K562 (cell line): Measurements from ENCODE around the gene ABCB9. TPM values are rescaled to one million over a fixed set of nuclear protein-coding genes. Genes with fewer than 3 reads are reported as not detected.
A peak's percentile ranks its signal among the peaks of the same experiment; 100 is the strongest.

ENCODE experiments used
- ATAC-seq: fragments of 200-7000 bp; cut with Tn5 transposase; 3 replicates; pipeline ENCODE4 v1.9.1; 2020; ENCODE audit warnings: moderate library complexity
- BruUV-seq: library from RNA; stranded (reverse); fragments of 400-500 nt; replicated peaks from 2 replicates; lab custom pipeline; 2021; lab: Mats Ljungman, UMichigan
- CTCF ChIA-PET: fragments of 300-600 bp; formaldehyde crosslinking; extraction: SDS; loops from one replicate; lab custom pipeline; 2021; ENCODE audit warnings: low intra/inter-chr PET ratio; lab: Yijun Ruan, JAX
- POLR2A ChIA-PET: fragments of 300-600, 350-650 bp; sonication (Branson Sonifier 250); formaldehyde crosslinking; extraction: SDS; loops from one replicate; lab custom pipeline; 2021; ENCODE audit warnings: antibody characterized with exemption, inconsistent platforms; lab: Yijun Ruan, JAX
- DNase-seq, 4 experiments: peaks; one replicate each; pipeline versions ENCODE4 v3.0.0 to v3.0.0-alpha.2; 2011 to 2018; ENCODE audit warnings: low spot score in 3 of 4, mixed read lengths in 3 of 4; ENCODE audit errors: extremely low read depth in 1 of 4
- FAIRE-seq: peaks from 2 replicates; lab custom pipeline; 2011; peaks lifted over from hg19 to GRCh38; lab: Jason Lieb, UNC
- H2AFZ ChIP-seq: 2 replicates; pipeline ENCODE4 v1.6.0; 2011; ENCODE audit warnings: low read depth, low read length, control low read depth, inconsistent platforms
- H3K27ac ChIP-seq: fragments of 200-600 bp; 3 replicates; pipeline ENCODE4 v1.8.0; 2011; ENCODE audit warnings: low read depth, mild to moderate bottlenecking, control low read depth, inconsistent platforms, low read length, moderate library complexity, mixed read lengths; ENCODE audit errors: extremely low read depth
- H3K27me3 ChIP-seq, 2 experiments: fragments of 300-600 bp in 1 of 2; 2 replicates in 1 of 2; 3 replicates in 1 of 2; pipeline versions ENCODE4 v1.6.0 to v1.8.0; 2011; ENCODE audit warnings: inconsistent platforms in 2 of 2, low read length in 2 of 2, mild to moderate bottlenecking in 1 of 2, mixed read lengths in 1 of 2, moderate library complexity in 1 of 2; ENCODE audit not compliant: control insufficient read depth in 2 of 2, insufficient read depth in 2 of 2
- H3K36me3 ChIP-seq: fragments of 300-600 bp; 3 replicates; pipeline ENCODE4 v1.8.0; 2011; ENCODE audit warnings: mild to moderate bottlenecking, low read length, inconsistent platforms; ENCODE audit not compliant: control insufficient read depth, insufficient read depth
- H3K4me1 ChIP-seq, 2 experiments: fragments of 200-600 bp in 1 of 2; replicated peaks in 1 of 2; 2 replicates in 1 of 2; 3 replicates in 1 of 2; pipeline versions ENCODE4 v1.5.1 to v1.8.0; 2011; ENCODE audit warnings: inconsistent platforms in 2 of 2, low read length in 2 of 2, mild to moderate bottlenecking in 1 of 2, mixed read lengths in 1 of 2, moderate library complexity in 1 of 2; ENCODE audit not compliant: control insufficient read depth in 2 of 2, insufficient read depth in 2 of 2
- H3K4me2 ChIP-seq: 2 replicates; pipeline ENCODE4 v1.6.1; 2011; ENCODE audit warnings: low read length, control low read depth, inconsistent platforms, mixed read lengths; ENCODE audit not compliant: insufficient read depth
- H3K4me3 ChIP-seq: fragments of 200-600 bp; sonication (generic), shearing (Covaris generic); 2 replicates; pipeline ENCODE4 v1.5.1; 2016; ENCODE audit warnings: control low read depth, inconsistent platforms
- H3K79me2 ChIP-seq: fragments of 200-600 bp; 3 replicates; pipeline ENCODE4 v1.8.0; 2011; ENCODE audit warnings: low read length, inconsistent platforms; ENCODE audit not compliant: control insufficient read depth, insufficient read depth
- H3K9ac ChIP-seq, 2 experiments: 2 replicates each; pipeline versions ENCODE4 v1.6.0 to v1.6.1; 2011; ENCODE audit warnings: low read depth in 2 of 2, low read length in 2 of 2, control low read depth in 1 of 2, inconsistent platforms in 1 of 2, mild to moderate bottlenecking in 1 of 2, mixed read lengths in 1 of 2; ENCODE audit not compliant: insufficient read depth in 1 of 2
- H3K9me1 ChIP-seq: one replicate; pipeline ENCODE4 v1.6.0; 2011; ENCODE audit warnings: inconsistent platforms, mild to moderate bottlenecking, low read length, moderate library complexity; ENCODE audit not compliant: control insufficient read depth, insufficient read depth
- H3K9me3 ChIP-seq: replicated peaks from 2 replicates; pipeline ENCODE4 v1.5.1; 2011; ENCODE audit warnings: low read depth, low read length, inconsistent platforms; ENCODE audit not compliant: control insufficient read depth, insufficient read depth
- H4K20me1 ChIP-seq: replicated peaks from 2 replicates; pipeline ENCODE4 v1.6.1; 2011; ENCODE audit warnings: low read length, inconsistent platforms, mixed read lengths; ENCODE audit not compliant: control insufficient read depth, insufficient read depth
- CHD2 ChIP-seq: IDR thresholded peaks from 2 replicates; pipeline ENCODE4 v1.6.1; 2011; ENCODE audit warnings: low read depth, low read length
- CUX1 ChIP-seq: fragments of 200-800 bp; sonication (Bioruptor generic); IDR thresholded peaks from 2 replicates; pipeline ENCODE4 v1.6.1; 2016; ENCODE audit warnings: missing genetic modification characterization, missing compliant biosample characterization
- EWSR1 ChIP-seq: fragments of 450-650 bp; IDR thresholded peaks from 2 replicates; pipeline ENCODE4 v1.6.1; 2018; ENCODE audit warnings: borderline replicate concordance, mild to moderate bottlenecking, low read depth, moderate library complexity; ENCODE audit not compliant: partially characterized antibody
- FOXP1 ChIP-seq: sonication (generic); formaldehyde crosslinking; IDR thresholded peaks from 2 replicates; pipeline ENCODE4 v1.8.0; 2022; ENCODE audit warnings: mild to moderate bottlenecking, missing genetic modification reagents
- KLF13 ChIP-seq: fragments of 450-650 bp; IDR thresholded peaks from 2 replicates; pipeline ENCODE4 v1.6.1; 2016; ENCODE audit warnings: missing genetic modification characterization, low read depth, mild to moderate bottlenecking, missing compliant biosample characterization, moderate library complexity, borderline replicate concordance
- MAX ChIP-seq: sonication (generic); formaldehyde crosslinking; IDR thresholded peaks from 2 replicates; pipeline ENCODE4 v1.9.0; 2022; ENCODE audit warnings: mild to moderate bottlenecking, missing genetic modification reagents
- NCOA4 ChIP-seq: fragments of 450-650 bp; IDR thresholded peaks from 2 replicates; pipeline ENCODE4 v1.6.1; 2018; ENCODE audit warnings: mild to moderate bottlenecking; ENCODE audit not compliant: partially characterized antibody
- POLR2B ChIP-seq: fragments of 450-650 bp; IDR thresholded peaks from 2 replicates; pipeline ENCODE4 v1.6.1; 2018; ENCODE audit warnings: low read depth; ENCODE audit not compliant: partially characterized antibody
- PPARD ChIP-seq: fragments of 250-450 bp; sonication (Bioruptor Pico); IDR thresholded peaks from 2 replicates; pipeline ENCODE4 v1.8.0; 2022; ENCODE audit warnings: inconsistent platforms, mild to moderate bottlenecking, moderate library complexity
- YBX1 ChIP-seq: fragments of 450-650 bp; IDR thresholded peaks from 2 replicates; pipeline ENCODE4 v1.7.1; 2016; ENCODE audit warnings: mild to moderate bottlenecking
- ZNF124 ChIP-seq: sonication (generic); formaldehyde crosslinking; IDR thresholded peaks from 2 replicates; pipeline ENCODE4 v1.8.1; 2022; ENCODE audit warnings: missing genetic modification reagents
- WGBS: fragments of 100-300 bp; shearing (Covaris generic); methylation state at CpG from one replicate; pipeline ENCODE4 v1.1.6; 2016; ENCODE audit warnings: low coverage, mixed read lengths; ENCODE audit not compliant: insufficient coverage; ENCODE audit errors: missing lambda C conversion rate; 5-methylcytosine and 5-hydroxymethylcytosine counted together
- in situ Hi-C: fragments of 300-500 bp; cut with MboI; formaldehyde crosslinking; loops from 4 replicates; pipeline ENCODE4 v1.15.0; 2018; ENCODE audit warnings: inconsistent platforms, mixed read lengths
- intact Hi-C: fragments of 100-400 bp; cut with micrococcal nuclease; formaldehyde crosslinking; loops from 2 replicates; pipeline ENCODE4 v1.14.2; 2022
- polyA plus RNA-seq, 8 experiments: library from polyadenylated mRNA; depleted of rRNA in 4 of 8; stranded (reverse) in 5 of 8; unstranded in 3 of 8; fragments of >200 nt; fragmentation: Nextera tagmentation in 2 of 8; fragmentation: Illumina TruSeq in 1 of 8; extraction: Ambion mirVana in 2 of 8; extraction: Trizol in 1 of 8; gene quantifications; 2 replicates each; pipeline versions ENCODE4 v1.2.1 to v1.2.3, GENCODE V29; 2011 to 2014; ENCODE audit warnings: inconsistent platforms in 1 of 8, missing spikeins in 1 of 8
- total RNA-seq, 7 experiments: library from RNA; depleted of rRNA in 6 of 7; stranded (reverse); fragments of >200 nt in 6 of 7; fragmentation: Illumina TruSeq in 2 of 7; extraction: Trizol in 2 of 7; gene quantifications; 2 replicates each; pipeline versions ENCODE4 v1.2.1 to v1.2.3, GENCODE V29; 2011 to 2021; ENCODE audit warnings: low replicate concordance in 1 of 7
- TF ChIP-seq, protein P1 (sequence below): fragments of 250-450 bp; sonication (Bioruptor Pico); IDR thresholded peaks from 2 replicates; pipeline ENCODE4 v1.8.0; 2022; ENCODE audit warnings: inconsistent platforms, mild to moderate bottlenecking, moderate library complexity, borderline replicate concordance

ABCB9 gene
- total and polyA plus RNA-seq, 9 of the 15 experiments (the other 6 are each of a cell fraction or from before 2014, with no cell fraction given) = 0.20 to 12.6 (median 6.2) TPM

GRCh38 chr12:122951406-122951805, 14.9 kb downstream of the ABCB9 start (continued):
- TF ChIP-seq MAX (CRISPR knock-in tag) = 0 out of 2 replicates have a peak, but pooled peaks have one; percentile 38
- TF ChIP-seq, all 486 proteins: peak for 10

GRCh38 chr12:122949816-122950675, 16.2 kb downstream of the ABCB9 start:
- peaks cover 6 to 24% of the 10 kb centered on the region in 2 experiments; a peak in 4 of 5 replicates for H3K4me1 ChIP-seq
- no peaks in the 10 kb centered on the region for H3K9me1 ChIP-seq
- H3K4me2 ChIP-seq = no peak overlapping the region
- WGBS = 78% methylated on average over 23 of the region's 27 CpGs
- H3K9ac ChIP-seq = peak overlapping the region in 1 of 2 experiments; percentile 37; a peak in 2 of 4 replicates
- H4K20me1 ChIP-seq = no peaks in the 10 kb centered on the region; the same call in none of the 2 replicates
- BruUV-seq = no TSS peak
- H3K9me3 ChIP-seq = no peaks in the 10 kb centered on the region
- no peaks in the 10 kb centered on the region; the same call in 2 of the 3 replicates for H3K36me3 ChIP-seq
- no peak overlapping the region for H3K4me3 ChIP-seq
- in situ Hi-C loops = loop anchor here (10.0 kb wide), 1 partner anchor 95 kb away; no protein-coding TSS in a partner anchor
- CTCF ChIA-PET = interaction anchor here (1.6 to 3.7 kb wide), 2 partner anchors 84 to 90 kb away, joined by 3 to 28 read pairs; no protein-coding TSS in a partner anchor
- intact Hi-C loops = loop anchor here (5.0 kb wide), 2 partner anchors 68 to 158 kb away; no protein-coding TSS in a partner anchor
- H3K27ac ChIP-seq = no peak overlapping the region
- no peaks in the 10 kb centered on the region for H3K27me3 ChIP-seq
- no peaks in the 10 kb centered on the region for H3K79me2 ChIP-seq
- no peak for FAIRE-seq
- no peak for DNase-seq
- no peak overlapping the region for H2AFZ ChIP-seq
- POLR2A ChIA-PET = interaction anchor here (0.5 kb wide), 1 partner anchor 151 kb away, joined by 3 read pairs; no protein-coding TSS in a partner anchor
- no peak for ATAC-seq
- TF ChIP-seq CUX1 (CRISPR knock-in tag) = no peak
- TF ChIP-seq ZNF124 (CRISPR knock-in tag) = no peak
- TF ChIP-seq POLR2B = no peak
- no peak for TF ChIP-seq KLF13
- TF ChIP-seq CHD2 = no peak
- TF ChIP-seq EWSR1 = no peak
- no peak for TF ChIP-seq FOXP1 (CRISPR knock-in tag)
- no peak for TF ChIP-seq PPARD (CRISPR knock-in tag)
- TF ChIP-seq YBX1 = no peak
- no peak for TF ChIP-seq NCOA4
- TF ChIP-seq, protein P1, sequence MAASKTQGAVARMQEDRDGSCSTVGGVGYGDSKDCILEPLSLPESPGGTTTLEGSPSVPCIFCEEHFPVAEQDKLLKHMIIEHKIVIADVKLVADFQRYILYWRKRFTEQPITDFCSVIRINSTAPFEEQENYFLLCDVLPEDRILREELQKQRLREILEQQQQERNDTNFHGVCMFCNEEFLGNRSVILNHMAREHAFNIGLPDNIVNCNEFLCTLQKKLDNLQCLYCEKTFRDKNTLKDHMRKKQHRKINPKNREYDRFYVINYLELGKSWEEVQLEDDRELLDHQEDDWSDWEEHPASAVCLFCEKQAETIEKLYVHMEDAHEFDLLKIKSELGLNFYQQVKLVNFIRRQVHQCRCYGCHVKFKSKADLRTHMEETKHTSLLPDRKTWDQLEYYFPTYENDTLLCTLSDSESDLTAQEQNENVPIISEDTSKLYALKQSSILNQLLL (CRISPR knock-in tag) = no peak
